ENCODE data around the gene MRPS18A. TPM values are rescaled to one million over a fixed set of nuclear protein-coding genes. Genes with fewer than 3 reads are reported as not detected.

The MRPS18A gene
- total and polyA plus RNA-seq, 2 of the 13 experiments (the other 11 are each of a cell fraction or from before 2014, with no cell fraction given), result 87.8 to 89.1 TPM

GRCh38 chr6:43667245-43668150 is 20.1 kb downstream of the MRPS18A start (continued):
- TF ChIP-seq, protein P1, sequence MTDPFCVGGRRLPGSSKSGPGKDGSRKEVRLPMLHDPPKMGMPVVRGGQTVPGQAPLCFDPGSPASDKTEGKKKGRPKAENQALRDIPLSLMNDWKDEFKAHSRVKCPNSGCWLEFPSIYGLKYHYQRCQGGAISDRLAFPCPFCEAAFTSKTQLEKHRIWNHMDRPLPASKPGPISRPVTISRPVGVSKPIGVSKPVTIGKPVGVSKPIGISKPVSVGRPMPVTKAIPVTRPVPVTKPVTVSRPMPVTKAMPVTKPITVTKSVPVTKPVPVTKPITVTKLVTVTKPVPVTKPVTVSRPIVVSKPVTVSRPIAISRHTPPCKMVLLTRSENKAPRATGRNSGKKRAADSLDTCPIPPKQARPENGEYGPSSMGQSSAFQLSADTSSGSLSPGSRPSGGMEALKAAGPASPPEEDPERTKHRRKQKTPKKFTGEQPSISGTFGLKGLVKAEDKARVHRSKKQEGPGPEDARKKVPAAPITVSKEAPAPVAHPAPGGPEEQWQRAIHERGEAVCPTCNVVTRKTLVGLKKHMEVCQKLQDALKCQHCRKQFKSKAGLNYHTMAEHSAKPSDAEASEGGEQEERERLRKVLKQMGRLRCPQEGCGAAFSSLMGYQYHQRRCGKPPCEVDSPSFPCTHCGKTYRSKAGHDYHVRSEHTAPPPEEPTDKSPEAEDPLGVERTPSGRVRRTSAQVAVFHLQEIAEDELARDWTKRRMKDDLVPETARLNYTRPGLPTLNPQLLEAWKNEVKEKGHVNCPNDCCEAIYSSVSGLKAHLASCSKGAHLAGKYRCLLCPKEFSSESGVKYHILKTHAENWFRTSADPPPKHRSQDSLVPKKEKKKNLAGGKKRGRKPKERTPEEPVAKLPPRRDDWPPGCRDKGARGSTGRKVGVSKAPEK (CRISPR knock-in tag; IDR thresholded peaks at IDR 0.05; ENCODE audit: borderline replicate concordance), result no peak
- TF ChIP-seq, protein P2, sequence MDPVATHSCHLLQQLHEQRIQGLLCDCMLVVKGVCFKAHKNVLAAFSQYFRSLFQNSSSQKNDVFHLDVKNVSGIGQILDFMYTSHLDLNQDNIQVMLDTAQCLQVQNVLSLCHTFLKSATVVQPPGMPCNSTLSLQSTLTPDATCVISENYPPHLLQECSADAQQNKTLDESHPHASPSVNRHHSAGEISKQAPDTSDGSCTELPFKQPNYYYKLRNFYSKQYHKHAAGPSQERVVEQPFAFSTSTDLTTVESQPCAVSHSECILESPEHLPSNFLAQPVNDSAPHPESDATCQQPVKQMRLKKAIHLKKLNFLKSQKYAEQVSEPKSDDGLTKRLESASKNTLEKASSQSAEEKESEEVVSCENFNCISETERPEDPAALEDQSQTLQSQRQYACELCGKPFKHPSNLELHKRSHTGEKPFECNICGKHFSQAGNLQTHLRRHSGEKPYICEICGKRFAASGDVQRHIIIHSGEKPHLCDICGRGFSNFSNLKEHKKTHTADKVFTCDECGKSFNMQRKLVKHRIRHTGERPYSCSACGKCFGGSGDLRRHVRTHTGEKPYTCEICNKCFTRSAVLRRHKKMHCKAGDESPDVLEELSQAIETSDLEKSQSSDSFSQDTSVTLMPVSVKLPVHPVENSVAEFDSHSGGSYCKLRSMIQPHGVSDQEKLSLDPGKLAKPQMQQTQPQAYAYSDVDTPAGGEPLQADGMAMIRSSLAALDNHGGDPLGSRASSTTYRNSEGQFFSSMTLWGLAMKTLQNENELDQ (CRISPR knock-in tag; IDR thresholded peaks at IDR 0.05; ENCODE audit: borderline replicate concordance), result peak; percentile 66; the same call in 1 of the 2 replicates
- TF ChIP-seq MAF1 (CRISPR knock-in tag; IDR thresholded peaks at IDR 0.05; ENCODE audit: borderline replicate concordance), result no peak
- TF ChIP-seq ZSCAN29 (CRISPR knock-in tag; conservative IDR thresholded peaks at IDR 0.05), result no peak
- peak; percentile 90 for TF ChIP-seq HNF1B (CRISPR knock-in tag; IDR thresholded peaks at IDR 0.05)
- TF ChIP-seq EED (CRISPR knock-in tag; IDR thresholded peaks at IDR 0.05), result peak; percentile 88
- no peak for TF ChIP-seq NONO (IDR thresholded peaks at IDR 0.05)
- peak; percentile 87 for TF ChIP-seq NONO (CRISPR knock-in tag; conservative IDR thresholded peaks at IDR 0.05)
- TF ChIP-seq DNMT3B (CRISPR knock-in tag; conservative IDR thresholded peaks at IDR 0.05), result no peak
- TF ChIP-seq DMAP1 (CRISPR knock-in tag; IDR thresholded peaks at IDR 0.05), result no peak
- TF ChIP-seq ZNF788 (CRISPR knock-in tag; IDR thresholded peaks at IDR 0.05; ENCODE audit: borderline replicate concordance), result peak; percentile 92; the same call in 1 of the 2 replicates
- TF ChIP-seq ZNF225 (CRISPR knock-in tag; IDR thresholded peaks at IDR 0.05), result peak; percentile 67; the same call in 1 of the 2 replicates
- no peak for TF ChIP-seq PHF5A (CRISPR knock-in tag; IDR thresholded peaks at IDR 0.05; ENCODE audit: low read depth, unreplicated experiment)
- TF ChIP-seq ZFP41 (CRISPR knock-in tag; IDR thresholded peaks at IDR 0.05; ENCODE audit: borderline replicate concordance), result no peak
- TF ChIP-seq, protein P3, sequence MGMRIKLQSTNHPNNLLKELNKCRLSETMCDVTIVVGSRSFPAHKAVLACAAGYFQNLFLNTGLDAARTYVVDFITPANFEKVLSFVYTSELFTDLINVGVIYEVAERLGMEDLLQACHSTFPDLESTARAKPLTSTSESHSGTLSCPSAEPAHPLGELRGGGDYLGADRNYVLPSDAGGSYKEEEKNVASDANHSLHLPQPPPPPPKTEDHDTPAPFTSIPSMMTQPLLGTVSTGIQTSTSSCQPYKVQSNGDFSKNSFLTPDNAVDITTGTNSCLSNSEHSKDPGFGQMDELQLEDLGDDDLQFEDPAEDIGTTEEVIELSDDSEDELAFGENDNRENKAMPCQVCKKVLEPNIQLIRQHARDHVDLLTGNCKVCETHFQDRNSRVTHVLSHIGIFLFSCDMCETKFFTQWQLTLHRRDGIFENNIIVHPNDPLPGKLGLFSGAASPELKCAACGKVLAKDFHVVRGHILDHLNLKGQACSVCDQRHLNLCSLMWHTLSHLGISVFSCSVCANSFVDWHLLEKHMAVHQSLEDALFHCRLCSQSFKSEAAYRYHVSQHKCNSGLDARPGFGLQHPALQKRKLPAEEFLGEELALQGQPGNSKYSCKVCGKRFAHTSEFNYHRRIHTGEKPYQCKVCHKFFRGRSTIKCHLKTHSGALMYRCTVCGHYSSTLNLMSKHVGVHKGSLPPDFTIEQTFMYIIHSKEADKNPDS (CRISPR knock-in tag; IDR thresholded peaks at IDR 0.05), result no peak
- TF ChIP-seq HOXA9 (CRISPR knock-in tag; IDR thresholded peaks at IDR 0.05; ENCODE audit: borderline replicate concordance), result no peak
- TF ChIP-seq ZNF232 (CRISPR knock-in tag; IDR thresholded peaks at IDR 0.05; ENCODE audit: borderline replicate concordance), result peak; percentile 59; the same call in 1 of the 2 replicates
- no peak for TF ChIP-seq SNAPC2 (CRISPR knock-in tag; IDR thresholded peaks at IDR 0.05)
- TF ChIP-seq TP53 (CRISPR knock-in tag; conservative IDR thresholded peaks at IDR 0.05), result no peak
- TF ChIP-seq RCOR2 (CRISPR knock-in tag; IDR thresholded peaks at IDR 0.05), result no peak
- TF ChIP-seq WIZ (CRISPR knock-in tag; IDR thresholded peaks at IDR 0.05), result no peak

Measured in HepG2 (cell line).